ENCODE measurements around the gene SLC8A2.
"Not testable (repeated sequence)": the region's sequence is repeated elsewhere in the genome, so short reads cannot be mapped to it uniquely, and the experiment has no call there.

SLC8A2 gene

GRCh38 chr19:47408156-47408938 is 63.3 kb downstream of the SLC8A2 start:
- DNase-seq (ENCODE audit: low spot score) = no peak

- DNase-seq (ENCODE audit: low spot score) = no peak
Measured at GRCh38 chr19:47407417-47407774, 64.3 kb downstream of the SLC8A2 start.

DNA sequence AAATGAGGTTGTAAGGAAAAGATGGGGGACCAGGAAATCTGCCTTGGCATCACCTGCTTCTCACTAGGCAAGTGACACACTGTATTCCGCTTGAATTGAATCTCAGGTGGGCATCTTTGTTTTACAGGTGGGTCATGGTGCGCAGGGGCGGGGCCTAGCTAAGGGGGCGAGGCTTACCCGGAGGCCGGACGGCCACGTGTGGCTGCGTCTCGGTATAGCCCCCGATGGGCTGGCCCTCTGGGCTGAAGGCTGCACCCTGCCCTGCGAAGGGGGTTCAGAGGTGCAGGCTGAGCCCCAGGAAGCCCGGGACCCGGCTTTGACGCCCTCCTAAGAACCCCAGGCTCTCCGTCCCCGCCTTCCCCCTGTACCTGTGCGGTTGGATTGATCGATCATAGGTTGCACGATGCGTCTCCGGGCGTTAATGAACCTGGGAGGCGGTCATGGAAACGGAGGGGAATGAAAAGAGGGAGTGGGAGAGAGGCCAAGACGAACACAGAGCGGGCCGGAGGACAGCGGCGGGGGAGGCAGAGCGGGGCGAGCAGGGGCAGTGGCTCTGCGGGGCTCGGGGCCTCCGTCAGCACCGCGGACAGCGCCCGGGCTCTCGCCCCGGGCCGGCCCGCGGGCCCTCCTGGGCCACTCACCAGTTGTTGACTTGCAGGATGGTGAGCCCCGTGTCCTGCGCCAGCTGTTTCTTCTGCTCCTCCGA is 64.8 kb downstream of the SLC8A2 start:
- no peak for DNase-seq (ENCODE audit: low spot score)

DNA sequence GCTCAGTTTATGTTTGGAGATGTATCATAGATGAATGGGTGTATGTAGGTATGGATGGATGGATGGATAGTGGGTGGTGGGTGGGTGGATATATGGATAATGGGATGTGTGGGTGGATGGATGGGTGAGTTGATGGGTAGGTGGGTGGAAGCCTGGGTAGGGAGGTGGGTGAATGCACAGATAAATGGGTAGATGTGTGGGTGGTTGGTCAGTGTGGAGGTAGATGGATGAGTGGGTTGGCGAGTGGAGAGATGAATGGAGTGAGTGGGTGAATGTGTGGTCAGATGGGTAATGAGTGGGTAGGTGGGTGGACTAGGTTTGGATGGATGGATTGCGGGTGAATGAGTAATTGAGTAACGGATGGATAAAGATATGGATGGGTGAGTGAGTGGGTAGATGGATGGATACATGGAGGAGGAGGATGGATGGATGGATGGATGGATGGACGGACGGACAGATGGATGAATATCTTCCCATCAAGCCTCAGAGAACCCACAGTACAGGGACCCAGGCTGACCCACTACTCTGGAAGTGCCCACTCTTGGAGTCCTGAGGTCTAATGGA is 65.8 kb downstream of the SLC8A2 start:
- no peak for DNase-seq (ENCODE audit: low spot score)

- DNase-seq (ENCODE audit: low spot score) = no peak
Measured at GRCh38 chr19:47405197-47405550, 66.5 kb downstream of the SLC8A2 start.

DNA sequence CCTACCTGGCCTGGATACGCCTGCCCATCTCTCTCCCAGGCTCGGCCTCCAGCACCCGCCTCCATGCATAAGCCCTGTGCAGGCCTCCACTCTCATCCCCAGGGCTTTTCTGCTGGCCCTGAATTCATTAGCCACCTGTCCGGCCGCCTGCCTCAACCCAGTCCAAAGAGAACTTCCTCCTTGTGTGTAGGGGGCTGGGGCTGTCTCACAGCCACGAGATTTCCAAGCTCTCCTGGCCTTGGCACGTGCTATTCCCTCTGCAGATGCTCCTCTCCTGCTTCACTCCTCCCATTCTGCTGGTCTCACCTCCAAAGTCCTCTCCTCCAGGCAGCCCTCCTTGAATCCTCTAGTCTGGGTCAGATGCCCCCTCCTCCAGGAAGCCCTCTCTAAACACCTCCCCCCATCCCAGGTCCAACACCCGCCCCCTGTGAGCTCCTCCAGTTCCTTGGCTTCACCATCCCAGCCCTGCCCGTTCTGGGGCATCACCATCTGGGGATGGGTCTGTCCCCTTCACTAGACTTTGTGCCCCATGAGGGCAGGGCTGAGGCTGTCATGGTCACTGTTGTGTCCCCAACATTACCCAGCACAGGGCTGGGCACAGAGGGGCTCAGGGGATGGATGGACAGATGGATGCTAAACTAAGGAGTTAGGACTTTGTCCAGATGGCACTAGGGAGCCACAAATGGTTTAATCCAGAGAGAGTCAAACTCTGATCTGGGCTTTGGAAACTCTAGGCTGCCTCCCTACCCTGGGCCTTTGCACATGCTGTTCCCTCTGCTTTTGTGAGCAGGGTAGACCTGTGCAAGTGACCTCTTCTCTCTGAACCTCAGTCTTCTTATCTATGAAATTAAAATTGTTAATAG is 67.1 kb downstream of the SLC8A2 start:
- DNase-seq (ENCODE audit: low spot score) = no peak

- no peak for DNase-seq (ENCODE audit: low spot score)
Measured at GRCh38 chr19:47402504-47402903, 69.2 kb downstream of the SLC8A2 start.

GRCh38 chr19:47398707-47399597 is 72.7 kb downstream of the SLC8A2 start:
- DNase-seq (ENCODE audit: low spot score) = no peak

GRCh38 chr19:47391510-47392223 is 80.0 kb downstream of the SLC8A2 start:
- DNase-seq (ENCODE audit: low spot score) = peak; percentile 78

DNA sequence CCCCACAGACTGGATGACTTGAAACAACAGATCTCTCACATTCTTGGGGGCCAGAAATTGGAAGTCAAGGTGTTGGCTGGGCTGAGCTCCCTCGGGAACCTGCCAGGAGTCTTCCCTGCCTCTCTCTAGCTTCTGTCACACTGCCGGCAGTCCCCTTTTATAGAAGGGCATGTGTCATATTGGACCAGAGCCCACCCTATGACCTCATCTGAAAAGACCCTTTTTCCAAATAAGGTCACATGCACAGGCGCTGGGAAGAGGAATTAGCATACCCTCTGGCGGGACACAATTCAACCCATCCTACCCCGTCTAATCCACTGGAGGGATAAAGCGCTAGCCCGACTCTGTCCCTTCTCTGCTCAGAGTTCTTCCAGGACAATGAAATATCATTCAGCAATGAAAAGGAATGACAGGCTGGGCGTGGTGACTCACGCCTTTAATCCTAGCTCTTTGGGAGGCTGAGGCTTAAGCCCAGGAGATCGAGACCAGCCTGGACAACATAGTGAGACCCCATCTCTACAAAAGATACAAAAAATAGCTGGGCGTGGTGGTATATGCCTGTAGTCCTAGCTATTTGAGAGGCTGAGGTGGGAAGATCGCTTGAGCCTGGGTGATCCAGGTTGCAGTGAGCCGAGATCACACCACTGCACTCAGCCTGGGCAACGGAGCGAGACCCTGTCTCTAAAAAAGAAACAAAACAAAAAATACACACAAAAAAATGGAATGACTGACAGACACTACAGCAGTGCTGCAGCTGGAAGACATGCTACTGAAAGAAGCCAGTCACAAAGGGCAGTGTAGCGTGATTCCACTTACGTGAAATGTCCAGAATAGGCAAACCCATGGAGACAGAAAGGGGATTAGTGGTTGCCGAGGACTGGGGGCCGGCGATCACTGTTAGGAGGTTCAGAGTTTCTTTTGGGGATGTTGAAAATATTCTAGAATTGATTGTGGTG is 80.9 kb downstream of the SLC8A2 start:
- no peak for DNase-seq (ENCODE audit: low spot score)

DNA sequence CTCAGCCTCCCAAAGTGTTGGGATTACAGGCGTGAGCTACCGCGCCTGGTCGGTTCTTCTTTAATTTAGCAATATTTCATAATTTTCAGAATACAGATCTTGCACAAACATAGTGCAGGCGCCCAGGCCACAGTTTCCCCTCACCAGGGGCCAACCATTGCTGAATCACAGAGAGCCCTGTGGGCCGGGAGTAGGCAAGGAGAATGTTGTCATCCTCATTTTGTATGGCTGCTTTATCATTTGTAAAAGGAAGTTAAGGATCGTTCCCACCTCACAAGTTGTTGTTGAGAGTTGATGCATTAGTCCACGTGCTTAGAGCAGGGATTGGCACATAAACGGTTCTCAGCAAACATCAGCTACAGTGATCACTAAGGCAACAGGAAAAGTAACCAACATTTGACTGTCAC is 82.5 kb downstream of the SLC8A2 start:
- DNase-seq (ENCODE audit: low spot score) = no peak

- not testable (repeated sequence) for DNase-seq (ENCODE audit: low spot score)
Measured at GRCh38 chr19:47388721-47389120, 83.0 kb downstream of the SLC8A2 start.

- not testable (repeated sequence) for DNase-seq (ENCODE audit: low spot score)
Measured at GRCh38 chr19:47387623-47388022, 84.1 kb downstream of the SLC8A2 start.

GRCh38 chr19:47386582-47386981 is 85.1 kb downstream of the SLC8A2 start:
- DNase-seq (ENCODE audit: low spot score) = not testable (repeated sequence)

DNA sequence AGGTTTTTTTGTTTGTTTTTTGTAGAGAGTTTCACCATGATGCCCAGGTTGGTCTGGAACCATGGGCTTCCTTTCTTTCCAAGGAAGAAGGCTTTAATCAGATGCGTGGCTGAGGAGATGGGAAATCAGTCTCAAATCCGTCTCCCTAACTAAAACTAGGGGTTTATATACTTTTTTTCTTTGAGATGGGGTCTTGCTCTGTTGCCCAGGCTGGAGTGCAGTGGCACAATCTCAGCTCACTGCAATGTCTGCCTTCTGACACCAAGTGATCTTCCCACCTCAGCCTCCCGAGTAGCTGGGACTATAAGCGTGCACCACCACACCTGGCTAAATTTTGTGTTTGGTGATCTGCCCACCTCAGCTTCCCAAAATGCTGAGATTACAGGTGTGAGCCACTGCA is 87.2 kb downstream of the SLC8A2 start:
- not testable (repeated sequence) for DNase-seq (ENCODE audit: low spot score)

DNA sequence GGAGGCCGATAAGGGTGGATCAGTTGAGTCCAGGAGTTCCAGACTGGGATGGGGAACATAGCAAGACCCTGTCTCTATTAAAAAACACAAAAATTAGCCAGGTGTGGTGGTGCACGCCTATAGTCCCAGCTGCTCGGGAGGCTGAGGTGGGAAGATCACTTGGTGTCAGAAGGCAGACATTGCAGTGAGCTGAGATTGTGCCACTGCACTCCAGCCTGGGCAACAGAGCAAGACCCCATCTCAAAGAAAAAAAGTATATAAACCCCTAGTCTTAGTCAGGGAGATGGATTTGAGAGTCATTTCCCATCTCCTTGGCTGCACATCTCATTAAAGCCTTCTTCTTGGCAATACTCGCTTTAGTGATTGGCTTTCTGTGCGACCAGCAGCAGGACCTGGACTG is 87.8 kb downstream of the SLC8A2 start:
- DNase-seq (ENCODE audit: low spot score) = not testable (repeated sequence)

- DNase-seq (ENCODE audit: low spot score) = no peak
Measured at GRCh38 chr19:47381653-47382279, 89.9 kb downstream of the SLC8A2 start.

GRCh38 chr19:47381121-47381520 is 90.6 kb downstream of the SLC8A2 start:
- no peak for DNase-seq (ENCODE audit: low spot score)

GRCh38 chr19:47380559-47380958 is 91.1 kb downstream of the SLC8A2 start:
- no peak for DNase-seq (ENCODE audit: low spot score)
